ENCODE results near the gene BATF3. TPM values are rescaled to one million over a fixed set of nuclear protein-coding genes. Genes with fewer than 3 reads are reported as not detected.

Gene BATF3
- total and polyA plus RNA-seq, 10 donors = 10.8 to 34.0 (median 14.0) TPM

DNA sequence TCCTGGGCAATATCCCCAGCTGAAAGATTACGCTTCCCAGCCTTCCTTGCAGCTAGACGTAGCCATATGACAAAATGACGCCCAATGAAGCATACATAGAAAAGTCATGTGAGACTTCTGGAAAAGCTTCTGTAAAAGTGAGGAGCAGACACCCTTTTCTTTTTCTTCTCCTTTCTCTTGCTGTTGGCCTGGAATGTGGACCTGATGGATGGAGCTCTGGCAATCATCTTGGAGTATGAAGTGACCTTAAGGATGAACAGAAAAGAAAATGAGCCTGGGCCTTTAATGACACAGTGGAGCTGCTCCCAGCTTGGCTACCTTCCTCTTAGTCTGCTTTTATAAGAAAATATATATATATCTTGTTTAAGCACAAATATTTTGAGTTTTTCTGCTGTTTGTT is 24.8 kb downstream of the BATF3 start:
- Histone ChIP-seq H3K27me3 (replicated peaks in 1 of 7) (no peaks in the 10 kb centered on the region), H3K4me3 (no peak overlapping the region), H3K4me1 (peaks cover 0 to 43% (median 23%) of the 10 kb centered on the region in 6 donors), H3K9me3 (no peaks in the 10 kb centered on the region), H3K36me3 (no peaks in the 10 kb centered on the region), H3K27ac (no peak overlapping the region)
- intact Hi-C loops (cut with DNase I; ENCODE audit: low total_unique reads) = no loop called here
- DNase-seq = no peak
- TF ChIP-seq POLR2AphosphoS5 (IDR thresholded peaks at IDR 0.05) = no peak
- no peak for TF ChIP-seq POLR2A (IDR thresholded peaks at IDR 0.05)
- TF ChIP-seq, protein P1, sequence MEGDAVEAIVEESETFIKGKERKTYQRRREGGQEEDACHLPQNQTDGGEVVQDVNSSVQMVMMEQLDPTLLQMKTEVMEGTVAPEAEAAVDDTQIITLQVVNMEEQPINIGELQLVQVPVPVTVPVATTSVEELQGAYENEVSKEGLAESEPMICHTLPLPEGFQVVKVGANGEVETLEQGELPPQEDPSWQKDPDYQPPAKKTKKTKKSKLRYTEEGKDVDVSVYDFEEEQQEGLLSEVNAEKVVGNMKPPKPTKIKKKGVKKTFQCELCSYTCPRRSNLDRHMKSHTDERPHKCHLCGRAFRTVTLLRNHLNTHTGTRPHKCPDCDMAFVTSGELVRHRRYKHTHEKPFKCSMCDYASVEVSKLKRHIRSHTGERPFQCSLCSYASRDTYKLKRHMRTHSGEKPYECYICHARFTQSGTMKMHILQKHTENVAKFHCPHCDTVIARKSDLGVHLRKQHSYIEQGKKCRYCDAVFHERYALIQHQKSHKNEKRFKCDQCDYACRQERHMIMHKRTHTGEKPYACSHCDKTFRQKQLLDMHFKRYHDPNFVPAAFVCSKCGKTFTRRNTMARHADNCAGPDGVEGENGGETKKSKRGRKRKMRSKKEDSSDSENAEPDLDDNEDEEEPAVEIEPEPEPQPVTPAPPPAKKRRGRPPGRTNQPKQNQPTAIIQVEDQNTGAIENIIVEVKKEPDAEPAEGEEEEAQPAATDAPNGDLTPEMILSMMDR (IDR thresholded peaks at IDR 0.05 in 8 of 11, conservative IDR thresholded peaks at IDR 0.05 in 3 of 11) = no peak
- WGBS, 5 donors = 92 to 98% (median 94%) methylated on average over 3 of the region's 3 CpGs

DNA sequence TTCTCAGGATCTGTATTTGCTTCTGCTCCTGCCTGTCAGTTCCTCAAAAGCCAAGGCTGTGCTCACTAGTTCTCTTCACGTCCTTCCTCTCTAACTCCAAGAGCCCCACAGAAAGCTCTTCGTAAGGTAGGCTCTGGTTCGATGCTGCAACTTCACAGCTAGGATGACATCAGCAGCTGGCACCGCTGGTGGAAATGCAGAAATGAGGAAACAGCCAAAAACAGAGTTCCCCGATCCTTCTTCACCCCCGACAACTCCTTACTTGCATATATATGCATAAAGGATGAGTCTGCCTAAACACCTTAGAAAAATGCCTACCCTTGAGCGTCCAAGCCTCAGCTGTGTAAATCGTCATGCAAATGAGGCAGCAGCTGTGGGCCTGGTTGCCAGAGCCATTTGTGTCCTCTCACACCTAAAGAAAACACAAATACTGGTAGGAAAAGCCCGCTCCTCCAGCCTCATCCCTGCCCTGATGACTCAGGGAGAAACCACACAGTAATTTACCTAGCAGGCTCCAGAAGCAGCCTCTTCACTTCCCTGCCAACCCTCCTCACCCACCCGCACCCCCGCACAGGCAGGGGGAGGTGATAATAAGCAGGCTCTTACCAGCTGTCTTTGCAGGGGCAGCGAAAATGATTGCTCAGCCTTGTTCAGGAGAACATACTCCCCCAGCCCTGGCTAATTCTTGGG is 28.2 kb downstream of the BATF3 start:
- DNase-seq = peak; percentile 77
- Histone ChIP-seq H3K4me1 (peaks cover 24 to 56% (median 43%) of the 10 kb centered on the region in 6 donors), H3K27ac (peak overlapping the region in 4 of 8 donors; percentile 58 to 81 (median 68)), H3K9me3 (no peaks in the 10 kb centered on the region), H3K27me3 (replicated peaks in 1 of 7) (no peaks in the 10 kb centered on the region), H3K4me3 (peak overlapping the region in 1 of 8 donors; percentile 27), H3K36me3 (no peaks in the 10 kb centered on the region)
- 24 to 41% (median 39%) methylated on average over 10 to 12 of the region's 12 CpGs for WGBS, 5 donors
- TF ChIP-seq POLR2AphosphoS5 (IDR thresholded peaks at IDR 0.05) = peak in 1 of 3 donors; percentile 67
- TF ChIP-seq, protein P1 (IDR thresholded peaks at IDR 0.05 in 8 of 11, conservative IDR thresholded peaks at IDR 0.05 in 3 of 11) = no peak
- TF ChIP-seq POLR2A (IDR thresholded peaks at IDR 0.05) = no peak
- intact Hi-C loops (cut with DNase I; ENCODE audit: low total_unique reads) = no loop called here

GRCh38 chr1:212670882-212671281 is 28.8 kb downstream of the BATF3 start:
- no peak for DNase-seq
- intact Hi-C loops (cut with DNase I; ENCODE audit: low total_unique reads) = no loop called here
- H3K27me3 ChIP-seq (replicated peaks in 1 of 7) = no peaks in the 10 kb centered on the region
- peak overlapping the region in 1 of 8 donors; percentile 27 for H3K4me3 ChIP-seq
- no peaks in the 10 kb centered on the region for H3K9me3 ChIP-seq
- H3K27ac ChIP-seq = peak overlapping the region in 5 of 8 donors; percentile 20 to 81 (median 60)
- no peaks in the 10 kb centered on the region for H3K36me3 ChIP-seq
- TF ChIP-seq, protein P1 (IDR thresholded peaks at IDR 0.05 in 8 of 11, conservative IDR thresholded peaks at IDR 0.05 in 3 of 11) = no peak
- no peak for TF ChIP-seq POLR2AphosphoS5 (IDR thresholded peaks at IDR 0.05)
- TF ChIP-seq POLR2A (IDR thresholded peaks at IDR 0.05) = no peak
- H3K4me1 ChIP-seq = peaks cover 24 to 62% (median 49%) of the 10 kb centered on the region in 6 donors

DNA sequence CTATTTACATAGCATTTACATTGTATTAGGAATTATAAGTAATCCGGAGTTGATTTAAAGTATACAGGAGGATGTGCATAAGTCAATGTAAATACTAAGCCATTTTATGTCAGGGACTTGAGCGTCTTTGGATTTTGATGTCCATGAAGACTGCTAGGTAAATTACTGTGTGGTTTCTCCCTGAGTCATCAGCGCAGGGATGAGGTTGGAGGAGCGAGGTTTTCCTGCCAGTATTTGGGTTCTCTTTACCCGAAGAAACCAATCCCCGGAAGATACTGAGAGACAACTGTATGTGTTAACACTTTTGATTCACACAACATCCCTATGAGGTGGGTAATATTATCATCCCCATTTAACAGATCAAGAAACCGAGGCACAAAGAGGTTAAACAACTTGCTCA is 29.3 kb downstream of the BATF3 start:
- Histone ChIP-seq H3K36me3 (no peaks in the 10 kb centered on the region), H3K9me3 (no peaks in the 10 kb centered on the region), H3K27me3 (replicated peaks in 1 of 7) (no peaks in the 10 kb centered on the region), H3K27ac (peak overlapping the region in 4 of 8 donors; percentile 58 to 81 (median 68)), H3K4me3 (no peak overlapping the region), H3K4me1 (peaks cover 30 to 68% (median 55%) of the 10 kb centered on the region in 6 donors)
- DNase-seq = no peak
- WGBS, 5 donors = 82 to 94% (median 91%) methylated on average over 7 of the region's 7 CpGs
- intact Hi-C loops (cut with DNase I; ENCODE audit: low total_unique reads) = no loop called here
- TF ChIP-seq POLR2AphosphoS5 (IDR thresholded peaks at IDR 0.05) (no peak), POLR2A (IDR thresholded peaks at IDR 0.05) (no peak)
- TF ChIP-seq, protein P1 (IDR thresholded peaks at IDR 0.05 in 8 of 11, conservative IDR thresholded peaks at IDR 0.05 in 3 of 11) = no peak

All from spleen (tissue), 11 donors.